ENCODE data around the gene ATP9B.

The ATP9B gene

GRCh38 chr18:79123948-79124347 lies 54.8 kb downstream of the ATP9B start:
- no peak overlapping the region for H3K27ac ChIP-seq
- TF ChIP-seq ZFX (IDR thresholded peaks at IDR 0.05) = no peak
- TF ChIP-seq CTCF (conservative IDR thresholded peaks at IDR 0.05) = no peak

DNA sequence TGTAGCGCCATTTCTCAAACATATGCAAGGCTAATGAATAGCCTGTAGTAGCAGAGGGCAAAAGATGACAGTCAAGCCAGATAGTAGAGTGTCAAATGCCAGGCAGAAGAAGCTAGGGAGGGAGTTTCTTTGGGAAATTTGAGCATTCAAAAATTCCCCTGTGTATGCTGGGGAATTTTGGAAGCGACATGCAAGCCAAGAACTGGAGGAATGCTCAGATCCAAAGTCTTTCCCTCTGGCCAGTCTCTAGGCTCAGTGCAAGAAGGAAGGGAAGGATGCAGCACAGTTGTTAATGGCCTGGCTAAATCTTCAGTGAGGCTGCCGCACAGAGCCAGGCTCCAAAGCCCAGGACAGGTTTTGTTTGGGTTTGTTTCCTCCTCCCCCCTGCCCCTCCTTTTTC lies 59.9 kb downstream of the ATP9B start:
- no peak for TF ChIP-seq ZFX (IDR thresholded peaks at IDR 0.05)
- no peak for TF ChIP-seq CTCF (conservative IDR thresholded peaks at IDR 0.05)
- H3K27ac ChIP-seq = no peak overlapping the region

DNA sequence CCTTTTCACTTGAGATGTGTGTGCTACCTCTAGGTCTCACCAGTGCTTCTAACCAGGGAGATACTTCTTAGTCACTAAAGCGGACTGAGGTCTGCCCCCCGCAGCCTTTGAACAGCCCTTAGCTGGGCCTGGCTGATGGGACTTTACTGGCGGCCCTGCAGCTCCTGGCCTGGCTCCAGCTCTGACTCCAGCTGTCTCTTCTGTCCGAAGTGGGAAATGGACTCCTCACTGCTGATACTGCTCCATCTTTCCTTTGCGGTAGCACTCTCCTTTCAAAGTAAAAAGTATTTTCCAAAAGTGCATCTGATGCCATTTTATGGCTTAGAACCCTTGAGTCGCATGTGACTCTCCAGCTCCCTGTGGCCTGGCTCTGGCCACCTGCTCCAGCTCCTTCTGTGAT lies 64.5 kb downstream of the ATP9B start:
- H3K27ac ChIP-seq = no peak overlapping the region

GRCh38 chr18:79135924-79136323 lies 66.7 kb downstream of the ATP9B start:
- TF ChIP-seq CTCF (conservative IDR thresholded peaks at IDR 0.05) (no peak), ZFX (IDR thresholded peaks at IDR 0.05) (no peak)
- no peak overlapping the region for H3K27ac ChIP-seq

More for the DNA sequence above, 64.5 kb downstream of the ATP9B start:
- TF ChIP-seq ZFX (IDR thresholded peaks at IDR 0.05) (no peak), CTCF (conservative IDR thresholded peaks at IDR 0.05) (no peak)

DNA sequence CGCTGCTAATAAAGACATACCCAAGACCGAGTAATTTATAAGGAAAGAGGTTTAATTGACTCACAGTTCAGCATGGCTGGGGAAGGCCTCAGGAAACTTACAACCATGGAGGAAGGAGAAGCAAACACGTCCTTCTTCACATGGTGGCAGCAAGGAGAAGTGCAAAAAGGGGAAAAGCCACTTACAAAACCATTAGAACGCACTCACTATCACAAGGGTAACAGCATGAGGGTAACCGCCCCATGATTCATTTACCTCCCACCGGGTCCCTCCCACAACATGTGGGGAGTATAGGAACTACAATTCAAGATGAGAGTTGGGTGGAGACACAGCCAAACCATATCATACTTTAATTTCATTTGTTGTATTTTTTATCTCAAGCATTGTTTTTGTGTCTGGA lies 67.5 kb downstream of the ATP9B start:
- no peak overlapping the region for H3K27ac ChIP-seq
- no peak for TF ChIP-seq ZFX (IDR thresholded peaks at IDR 0.05)
- no peak for TF ChIP-seq CTCF (conservative IDR thresholded peaks at IDR 0.05)

- TF ChIP-seq ZFX (IDR thresholded peaks at IDR 0.05) (no peak), CTCF (conservative IDR thresholded peaks at IDR 0.05) (no peak)
- no peak overlapping the region for H3K27ac ChIP-seq
Observed at GRCh38 chr18:79139206-79139605, 70.0 kb downstream of the ATP9B start.

- H3K27ac ChIP-seq = no peak overlapping the region
- TF ChIP-seq ZFX (IDR thresholded peaks at IDR 0.05) (no peak), CTCF (conservative IDR thresholded peaks at IDR 0.05) (no peak)
Observed at GRCh38 chr18:79147014-79147413, 77.8 kb downstream of the ATP9B start.
